Central memory CD4-positive, alpha-beta T cell (primary cell): ENCODE data around the gene ZFR.
A peak's percentile ranks its signal among the peaks of the same experiment; 100 is the strongest.
"Not testable (repeated sequence)": the region's sequence is repeated elsewhere in the genome, so short reads cannot be mapped to it uniquely, and the experiment has no call there.

Source experiments
- DNase-seq: peaks from one replicate; pipeline ENCODE4 v3.0.0; 2022
- total RNA-seq, 3 experiments: gene quantifications; one replicate each; lab custom pipeline; 2026; lab: John Stamatoyannopoulos, UW

Gene ZFR
- total RNA-seq = 146 to 264 (median 196) reads per million in 3 experiments

DNA sequence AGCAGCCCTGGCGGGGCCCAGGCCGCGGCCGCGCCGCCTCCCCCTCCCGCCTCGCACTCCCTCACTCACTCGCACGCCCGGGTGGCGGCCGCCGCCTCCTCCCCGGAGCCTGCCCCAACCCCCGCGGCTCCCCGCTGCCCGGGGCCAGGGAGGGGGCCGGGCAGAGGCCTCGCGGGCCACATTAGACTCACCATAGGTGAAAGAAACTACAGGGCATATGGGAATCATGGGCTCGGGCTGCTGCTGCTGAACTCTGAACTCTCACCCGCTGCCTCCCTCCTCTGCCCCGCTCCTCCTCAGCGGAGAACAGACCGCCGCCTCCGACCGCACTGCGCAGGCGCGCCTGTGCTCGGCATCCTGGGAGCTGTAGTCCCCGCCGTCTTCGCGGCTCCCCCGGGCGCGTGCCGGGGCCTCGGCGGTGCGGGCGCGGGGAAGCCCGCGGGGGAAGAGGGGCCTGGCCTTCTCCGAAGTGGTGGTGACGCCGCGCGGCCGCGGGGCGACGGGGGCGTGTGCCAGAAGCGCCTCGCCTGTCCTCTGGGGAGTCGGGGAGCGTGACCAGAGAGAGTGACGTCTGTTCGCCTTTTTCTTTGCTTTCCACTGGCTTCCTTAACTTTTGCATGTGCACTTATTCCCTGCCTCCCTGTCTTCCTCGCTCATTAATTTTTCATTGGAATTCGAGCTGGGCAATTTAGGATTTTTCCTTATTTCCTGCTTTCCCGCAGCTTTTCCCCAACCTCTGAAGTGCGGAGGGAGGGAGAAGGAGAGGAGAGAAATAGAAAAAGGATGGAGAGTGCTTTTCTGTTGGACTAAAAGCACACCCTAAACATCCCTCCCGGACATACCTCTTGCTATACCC is at the start of gene ZFR:
TSS of gene ZFR (minus strand) at position 310 of the 856 bp plus-strand sequence. CDS start at position 228, 82 bp downstream.
- DNase-seq = peak; percentile 94

DNA sequence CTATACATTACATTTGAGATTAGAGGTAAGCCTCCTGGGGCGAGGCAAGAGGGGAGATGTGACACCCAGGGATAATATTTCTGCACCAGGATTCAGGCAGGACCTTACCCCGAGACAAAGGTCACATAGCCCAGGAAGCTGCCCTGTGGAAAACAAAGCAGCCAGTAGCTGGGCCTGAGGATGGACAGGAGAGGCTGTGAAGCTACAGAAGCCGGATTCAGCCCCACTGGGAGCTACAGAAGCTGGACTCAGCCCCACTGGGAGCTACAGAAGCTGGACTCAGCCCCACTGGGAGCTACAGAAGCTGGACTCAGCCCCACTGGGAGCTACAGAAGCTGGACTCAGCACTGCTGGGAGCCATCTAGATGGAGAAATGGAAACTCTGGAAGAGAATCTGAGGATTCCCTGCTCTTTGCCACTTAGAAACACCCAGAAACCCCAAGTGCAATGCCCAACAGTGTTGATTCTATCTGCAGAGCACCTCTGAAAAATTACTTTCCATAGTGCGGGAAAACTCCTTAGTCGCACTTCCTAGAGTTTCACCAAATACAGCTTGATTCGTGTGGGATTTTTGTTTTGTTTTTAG is 46.5 kb upstream of the ZFR start:
- DNase-seq = no peak

DNA sequence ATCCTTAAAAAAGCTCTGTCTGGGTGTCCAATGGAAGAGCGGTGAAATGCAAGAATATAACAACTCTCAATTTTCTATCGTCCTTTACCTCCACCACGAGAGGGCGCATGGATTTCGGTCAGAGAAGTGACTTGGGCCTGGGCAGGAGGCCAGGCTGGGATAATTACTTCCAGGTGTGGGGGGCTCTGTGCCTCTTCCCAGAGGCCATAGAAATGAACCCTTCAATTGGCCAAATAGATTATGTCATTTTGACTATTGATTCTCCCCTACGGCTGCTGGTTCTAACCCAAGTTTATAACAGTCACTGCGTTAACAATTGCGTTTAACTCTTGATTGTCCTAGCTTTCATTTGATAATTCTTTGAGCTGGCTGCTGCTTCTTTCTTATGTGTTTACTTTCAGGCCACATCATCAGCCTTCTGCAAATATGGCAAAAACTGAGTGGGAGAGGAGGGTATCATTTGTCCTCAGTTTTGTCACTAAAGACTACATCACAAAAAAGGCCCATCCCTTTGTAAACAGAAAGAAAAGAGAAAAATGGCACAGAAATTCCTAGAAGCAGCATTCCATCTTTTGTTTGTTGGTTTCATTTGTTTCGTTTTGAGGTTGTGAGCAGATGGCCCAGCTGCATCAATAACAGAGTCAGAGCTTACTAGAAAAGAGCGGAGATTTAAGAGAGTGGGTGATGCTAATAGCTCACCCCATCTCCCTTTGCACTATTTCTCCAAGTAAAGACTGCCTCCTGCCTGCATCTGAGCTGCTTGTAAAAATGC is 45.4 kb upstream of the ZFR start:
- peak; percentile 52 for DNase-seq

DNA sequence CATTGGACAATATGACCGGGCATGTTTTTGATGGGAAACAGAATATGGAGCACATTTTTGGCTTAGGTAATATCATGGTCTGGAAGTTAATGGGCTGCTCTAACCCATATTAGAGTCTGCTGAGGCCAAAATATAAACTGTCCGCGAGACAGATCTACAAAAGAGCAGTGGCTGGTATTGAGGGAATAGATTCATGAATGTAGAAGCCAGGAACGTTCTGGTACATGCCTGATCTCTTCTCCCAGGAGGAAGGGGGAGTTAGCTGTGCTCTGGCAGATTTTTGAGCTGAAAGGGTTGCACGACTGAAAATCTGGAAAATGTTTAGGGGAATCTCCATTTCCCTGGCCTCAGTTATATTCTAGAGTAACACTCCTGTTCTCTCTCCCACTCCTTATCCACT is 42.9 kb upstream of the ZFR start:
- DNase-seq = no peak

DNA sequence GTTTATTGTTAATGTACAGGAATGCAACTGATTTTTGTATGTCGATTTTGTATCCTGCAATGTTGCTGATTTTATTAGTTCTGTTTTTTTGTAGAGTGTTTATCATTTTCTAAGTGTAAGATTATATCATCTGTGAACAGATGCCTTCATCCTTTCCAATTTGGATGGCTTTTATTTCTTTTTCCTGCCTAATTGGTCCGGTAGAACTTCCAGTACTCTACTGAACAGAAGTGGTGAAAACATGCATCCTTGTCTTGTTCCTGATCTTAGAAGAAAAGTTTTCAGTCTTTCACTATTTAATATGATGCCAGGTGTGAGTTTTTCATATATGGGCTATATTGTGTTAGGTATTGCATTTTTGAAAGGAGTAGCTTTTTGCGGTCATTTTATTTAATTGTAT is 42.5 kb upstream of the ZFR start:
- no peak for DNase-seq

DNA sequence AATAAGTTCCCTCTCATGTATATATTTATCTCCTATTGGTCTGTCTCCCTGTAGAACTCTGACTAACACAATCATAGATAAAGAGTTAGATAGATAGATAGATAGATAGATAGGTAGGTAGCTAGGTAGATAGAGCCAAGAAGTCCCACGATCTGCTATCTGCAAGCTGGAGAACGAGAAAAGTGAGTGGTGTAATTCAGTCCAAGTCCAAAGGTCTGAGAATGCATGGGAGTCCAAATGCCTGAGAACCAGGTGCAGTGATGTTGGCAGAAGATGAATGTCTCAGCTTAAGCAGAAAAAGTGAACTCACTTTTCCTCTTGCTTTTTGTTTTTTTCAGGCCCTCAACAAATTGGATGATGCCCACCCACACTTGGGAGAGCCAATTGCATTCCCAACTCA is 37.7 kb upstream of the ZFR start:
- no peak for DNase-seq

DNA sequence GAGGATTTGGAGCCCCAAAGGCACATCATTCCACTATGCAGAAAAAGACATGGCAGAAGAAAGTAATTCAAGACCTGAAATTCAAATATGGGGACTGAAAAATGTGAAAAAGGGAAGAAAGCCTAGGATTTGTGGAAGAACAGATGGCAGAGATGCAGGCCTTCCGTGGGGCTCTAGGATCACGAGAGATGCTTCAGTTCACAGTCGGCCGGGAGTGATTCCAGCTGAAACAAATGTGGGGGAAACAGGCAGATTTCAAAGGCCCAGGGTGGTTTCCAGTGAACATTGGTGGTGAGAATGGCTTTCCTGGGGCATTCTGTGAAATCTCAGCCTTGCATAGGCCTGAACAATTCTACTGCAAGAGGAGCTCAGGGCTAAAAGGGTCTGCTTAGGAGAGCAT is 34.6 kb upstream of the ZFR start:
- no peak for DNase-seq

DNA sequence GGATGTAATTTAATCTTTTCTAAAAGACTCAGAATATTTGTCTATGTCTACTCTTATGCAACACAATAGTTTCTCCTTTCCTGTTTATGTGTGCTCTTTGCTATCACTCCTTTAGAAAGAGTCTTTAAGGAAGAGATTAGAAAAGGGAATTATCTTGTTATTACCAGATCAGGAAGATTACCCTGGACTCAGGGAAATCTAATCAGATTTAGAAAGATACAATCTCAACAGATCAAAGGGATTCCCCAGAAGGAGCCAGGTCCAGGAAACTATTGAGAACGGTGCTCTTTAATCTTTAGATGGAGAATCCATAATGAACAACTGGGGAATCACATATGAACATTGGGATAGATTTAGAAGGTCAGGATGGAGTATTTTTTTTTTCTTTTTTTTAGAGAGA is 32.4 kb upstream of the ZFR start:
- no peak for DNase-seq

DNA sequence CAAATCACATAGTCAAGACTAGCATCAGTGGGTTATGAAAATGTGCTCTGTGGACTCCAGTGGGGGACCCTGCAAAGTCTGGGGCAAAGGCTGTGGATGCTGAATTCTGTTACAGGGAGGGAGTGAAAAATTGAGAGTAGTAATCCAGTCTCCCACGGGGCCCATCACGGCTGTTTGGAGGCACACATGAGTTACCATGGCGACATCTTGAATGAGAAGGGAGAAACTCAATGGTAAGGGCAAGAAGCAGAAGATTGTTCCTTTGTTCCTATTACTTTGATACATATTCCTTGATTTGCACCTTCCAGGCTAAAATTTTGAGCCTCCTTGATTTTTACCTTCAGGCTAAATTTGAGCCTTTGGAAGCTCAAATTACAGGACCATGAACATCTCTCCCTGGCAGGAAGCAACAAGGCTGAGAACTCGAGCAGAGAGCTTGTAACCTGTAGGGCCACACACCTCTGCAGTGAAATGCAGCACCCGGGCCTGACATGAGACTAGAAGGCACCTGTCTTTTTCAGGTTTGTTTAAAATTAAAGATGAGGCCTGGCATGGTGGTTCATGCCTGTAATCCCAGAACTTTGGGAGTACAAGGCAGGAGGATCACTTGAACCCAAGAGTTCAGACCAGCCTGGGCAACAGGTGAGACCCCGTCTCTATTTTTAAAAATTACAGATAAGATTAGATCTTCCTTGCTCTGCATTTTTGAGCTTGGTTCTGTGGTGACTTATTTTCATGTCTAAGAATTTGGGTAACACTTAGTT is 31.0 kb upstream of the ZFR start:
- DNase-seq = no peak

DNA sequence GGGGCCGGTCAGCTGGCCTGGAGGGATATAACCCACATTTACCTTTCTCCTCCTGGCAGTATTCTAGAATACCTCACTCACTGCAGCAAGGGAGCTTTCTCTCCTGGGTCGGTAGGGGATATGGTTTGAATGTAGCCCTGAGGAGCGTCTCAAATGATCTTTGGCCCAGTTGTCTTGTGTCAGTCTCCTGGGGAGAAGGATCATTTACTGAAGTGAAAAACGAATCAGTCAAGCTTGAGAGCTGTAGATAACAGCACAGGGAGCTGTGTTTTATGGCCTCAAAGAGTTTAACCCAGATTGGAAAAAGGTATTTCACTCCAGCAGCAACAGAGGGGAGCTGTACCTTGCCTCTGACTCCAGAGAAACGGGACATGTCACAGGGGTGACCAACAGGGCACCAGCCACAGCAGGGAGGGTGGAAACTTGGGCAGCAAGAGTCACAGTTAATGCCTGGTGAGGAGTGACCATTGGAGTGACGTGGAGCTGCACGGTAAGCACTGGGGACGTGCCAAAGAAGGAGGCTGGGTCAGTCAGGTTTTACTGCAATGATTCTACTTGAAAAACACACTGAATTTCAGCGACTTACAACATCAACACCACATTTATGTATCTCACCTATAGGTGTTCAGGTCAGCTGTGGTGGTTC is 29.8 kb upstream of the ZFR start:
- no peak for DNase-seq

DNA sequence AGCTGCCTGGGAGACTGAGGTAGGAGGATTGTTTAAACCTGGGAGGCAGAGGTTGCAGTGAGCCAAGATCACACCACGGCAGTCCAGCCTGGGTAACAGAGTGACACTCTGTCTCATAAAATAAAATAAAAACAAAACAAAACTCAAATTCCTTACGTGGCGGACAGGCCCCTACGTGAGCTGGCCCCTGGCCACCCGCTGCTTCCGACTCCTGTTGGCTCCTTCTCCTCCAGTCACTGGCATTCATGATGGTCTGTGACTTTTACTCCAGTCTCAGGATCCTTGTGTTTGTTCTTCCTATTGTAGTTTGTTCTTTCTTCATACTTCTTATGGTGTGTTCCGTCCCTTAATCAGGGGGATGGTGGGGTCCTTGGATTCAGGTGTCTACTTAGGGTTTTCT is 28.5 kb upstream of the ZFR start:
- no peak for DNase-seq

DNA sequence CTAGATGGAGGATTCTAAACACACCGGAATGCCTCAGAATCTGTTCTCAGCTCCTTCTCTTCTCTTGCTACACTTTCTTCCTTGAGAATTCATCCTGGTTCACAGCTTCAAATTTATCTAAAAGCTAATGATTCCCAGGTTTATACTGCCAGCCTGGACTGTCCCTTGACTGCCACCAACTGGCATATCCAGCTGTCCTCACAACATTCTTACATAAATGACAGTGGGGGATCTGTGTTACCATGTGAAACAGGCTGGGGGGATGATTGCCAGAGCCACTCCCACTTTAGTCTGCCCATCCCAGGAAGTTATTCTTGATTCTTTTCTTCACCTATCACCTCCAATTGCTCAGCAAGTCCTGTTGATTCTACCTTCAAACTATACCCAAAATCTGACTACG is 27.2 kb upstream of the ZFR start:
- DNase-seq = no peak

DNA sequence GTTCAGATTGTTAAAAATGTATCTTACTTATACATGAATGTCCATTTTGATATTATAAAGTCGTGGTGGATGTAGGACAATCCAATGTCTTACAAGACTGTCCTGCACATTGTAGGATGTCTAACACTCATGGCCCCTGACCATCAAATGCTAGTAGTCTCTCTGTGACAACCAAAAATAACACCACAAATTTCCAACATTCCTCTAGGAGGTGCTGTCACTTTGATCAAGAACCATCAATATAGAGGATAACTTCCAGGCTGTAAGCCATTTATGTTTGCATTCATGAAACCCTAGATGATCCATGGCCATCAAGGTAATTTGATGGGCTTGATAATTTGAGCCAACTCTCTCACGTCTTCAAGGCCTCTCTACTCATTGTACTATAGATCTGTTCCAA is 20.5 kb upstream of the ZFR start:
- no peak for DNase-seq

DNA sequence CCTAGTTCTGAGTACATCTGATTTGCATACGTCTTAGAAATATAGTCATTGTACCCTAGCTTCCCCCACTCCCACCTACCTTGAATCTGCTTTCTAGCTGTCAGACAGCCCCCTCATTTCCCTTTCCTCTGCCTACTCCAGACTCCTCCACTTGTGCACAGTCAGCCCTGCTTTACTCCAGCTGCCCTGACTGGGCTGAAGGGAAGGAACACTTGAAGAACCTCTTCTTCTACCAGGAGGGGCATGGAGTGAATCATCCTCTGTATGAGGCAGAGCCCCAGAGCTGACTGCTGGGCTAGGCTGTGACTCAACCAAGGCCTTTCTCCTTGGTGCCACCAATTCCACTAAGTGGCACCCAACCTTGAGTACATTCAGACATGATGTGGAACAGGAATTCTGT is 18.1 kb upstream of the ZFR start:
- no peak for DNase-seq

DNA sequence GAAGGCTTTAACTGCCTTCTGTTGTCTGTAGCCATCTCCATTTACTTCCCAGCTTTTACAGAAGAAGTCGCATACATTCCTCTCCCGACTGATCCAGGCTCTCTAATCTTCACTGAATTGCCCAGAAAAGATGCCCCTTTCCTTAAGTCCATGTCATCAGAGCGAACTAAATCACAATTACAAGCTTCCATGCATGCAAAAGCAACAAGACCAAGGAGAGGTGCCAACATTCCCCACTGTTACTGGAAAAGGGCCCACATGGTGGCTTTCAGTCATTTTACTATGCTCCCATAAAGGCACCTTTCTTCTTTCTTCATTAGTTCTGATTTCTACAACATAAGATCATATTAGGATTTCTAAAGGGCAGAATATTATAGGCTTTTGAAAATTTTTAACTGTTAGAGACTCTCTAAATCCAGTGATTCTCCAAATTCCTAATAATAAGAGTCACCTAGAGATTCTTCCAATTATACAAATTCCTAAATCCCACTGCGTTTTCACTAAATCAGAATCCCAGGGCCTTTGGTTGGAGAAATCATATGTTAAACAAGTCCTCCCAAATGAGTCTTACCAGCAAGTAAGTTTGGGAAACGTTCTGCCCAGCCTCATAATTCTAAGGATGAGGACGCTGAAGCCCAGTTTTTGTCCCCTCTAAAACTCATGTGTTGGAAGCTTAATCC is 17.0 kb upstream of the ZFR start:
- no peak for DNase-seq

DNA sequence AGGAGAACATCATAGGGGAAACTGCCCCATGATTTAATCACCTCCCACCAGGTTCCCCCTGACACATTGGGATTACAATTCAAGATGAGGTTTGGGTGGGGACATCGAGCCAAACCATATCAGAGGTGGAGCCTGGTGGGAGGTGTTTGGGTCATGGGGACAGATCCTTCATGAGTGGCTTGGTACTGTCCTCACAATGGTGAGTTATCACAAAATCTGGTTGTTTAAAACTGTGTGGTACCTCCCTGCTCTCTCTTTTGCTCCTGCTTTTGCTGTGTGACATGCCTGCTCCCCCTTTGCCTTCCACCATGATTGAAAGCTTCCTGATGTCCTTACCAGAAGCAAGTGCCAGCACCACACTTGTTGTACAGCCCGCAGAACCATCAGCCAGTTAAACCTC is 16.2 kb upstream of the ZFR start:
- no peak for DNase-seq

DNA sequence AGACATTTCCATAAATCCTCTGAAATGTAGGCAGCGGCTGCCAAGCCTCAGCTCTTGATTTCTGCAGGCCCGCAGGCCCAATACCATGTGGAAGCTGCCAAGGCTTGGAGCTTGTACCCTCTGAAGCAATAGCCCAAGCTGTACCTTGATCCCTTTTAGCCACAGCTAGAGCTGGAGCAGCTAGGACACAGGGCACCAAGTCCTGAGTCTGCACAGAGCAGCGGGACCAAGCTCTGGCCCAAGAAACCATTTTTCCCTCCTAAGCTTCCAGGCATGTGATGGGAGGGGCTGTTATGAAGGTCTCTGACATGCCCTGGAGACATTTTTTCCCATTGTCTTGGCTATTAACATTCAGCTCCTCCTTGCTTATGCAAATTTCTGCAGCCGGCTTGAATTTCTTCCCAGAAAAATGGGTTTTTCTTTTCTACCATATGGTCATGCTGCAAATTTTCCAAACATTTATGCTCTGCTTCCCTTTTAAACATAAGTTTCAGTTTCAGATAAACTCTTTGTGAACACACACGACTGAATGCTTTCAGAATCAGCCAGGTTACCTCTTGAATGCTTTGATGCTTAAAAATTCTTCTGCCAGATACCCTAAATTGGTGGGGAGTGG is 14.4 kb upstream of the ZFR start:
- no peak for DNase-seq

DNA sequence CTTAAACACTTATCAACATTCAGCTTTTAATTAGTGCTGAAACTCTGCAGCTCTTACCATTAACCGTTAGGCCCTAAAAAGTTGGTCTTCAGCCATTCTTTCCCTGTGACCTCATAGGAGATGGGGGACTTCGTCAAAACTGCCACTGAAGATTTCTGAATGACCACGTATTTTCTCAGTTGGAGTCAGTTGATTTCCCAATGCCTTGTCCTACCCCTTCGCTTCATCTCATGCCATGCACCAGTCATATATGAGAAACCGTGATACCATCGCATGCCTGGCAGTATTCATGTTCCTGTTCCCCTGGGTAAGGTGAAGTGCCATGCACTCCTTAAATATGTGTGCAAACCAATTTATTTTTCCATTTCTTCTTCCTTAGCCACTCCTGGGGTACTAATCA is 10.8 kb upstream of the ZFR start:
- no peak for DNase-seq

DNA sequence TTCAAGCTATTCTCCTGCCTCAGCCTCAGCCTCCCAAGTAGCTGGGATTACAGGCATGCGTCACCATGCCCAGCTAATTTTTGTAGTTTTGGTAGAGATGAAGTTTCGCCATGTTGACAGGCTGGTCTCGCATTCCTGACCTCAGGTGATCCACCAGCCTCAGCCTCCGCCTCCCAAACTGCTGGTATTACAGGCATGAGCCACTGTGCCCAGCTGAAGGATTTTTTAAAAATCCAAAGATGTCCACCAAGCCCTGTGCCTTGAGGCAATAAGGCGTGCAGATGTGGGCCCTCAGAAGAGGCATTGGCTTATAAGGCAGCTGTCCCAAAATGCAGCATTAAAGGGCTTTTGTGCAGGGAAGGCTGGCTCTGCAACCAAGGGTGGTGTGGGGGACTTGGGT is 10.3 kb upstream of the ZFR start:
- no peak for DNase-seq

DNA sequence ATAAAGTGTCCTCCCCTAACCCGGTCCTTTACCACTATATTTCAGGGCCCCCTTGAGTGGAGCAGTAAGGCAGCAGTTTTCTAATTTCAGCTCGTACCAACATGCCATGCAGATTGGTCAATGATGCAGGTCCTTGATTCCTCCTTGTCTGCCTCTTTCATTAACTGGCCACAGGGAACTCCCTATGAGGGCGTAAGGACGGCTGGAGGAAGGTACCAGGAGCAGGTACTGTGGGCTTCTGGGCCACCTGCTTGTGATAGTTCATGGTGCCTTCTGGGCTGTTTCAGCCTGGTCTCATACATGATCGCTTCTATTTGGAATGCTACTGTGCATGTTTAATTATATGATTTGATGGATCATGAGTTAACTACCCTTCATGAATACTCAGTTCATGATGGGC is 9.4 kb upstream of the ZFR start:
- DNase-seq = no peak

DNA sequence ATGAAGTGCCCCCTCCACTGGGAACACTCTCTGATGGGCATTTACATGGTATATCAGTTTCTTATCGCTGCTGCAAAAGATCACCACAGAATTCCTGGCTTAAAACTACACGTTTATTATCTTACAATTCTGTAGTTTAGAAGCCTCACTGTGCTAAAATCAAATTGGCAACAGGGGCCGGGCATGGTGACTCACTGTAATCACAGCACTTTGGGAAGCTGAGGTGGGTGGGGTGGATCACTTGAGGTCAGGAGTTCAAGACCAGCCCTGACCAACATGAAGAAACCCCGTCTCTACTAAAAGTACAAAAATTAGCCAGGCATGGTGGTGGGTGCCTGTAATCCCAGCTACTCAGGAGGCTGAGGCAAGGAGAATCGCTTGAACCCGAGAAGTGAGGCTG is 7.8 kb upstream of the ZFR start:
- DNase-seq = not testable (repeated sequence)
